ENCODE measurements around the gene NOP56. TPM values are rescaled to one million over a fixed set of nuclear protein-coding genes. Genes with fewer than 3 reads are reported as not detected.
A peak's percentile ranks its signal among the peaks of the same experiment; 100 is the strongest.

The NOP56 gene
- polyA plus RNA-seq, 1 donor (not counting 4 experiments of a cell fraction or from before 2014, with no cell fraction given), result 242 TPM

- H3K9me3 ChIP-seq (ENCODE audit: control insufficient read depth, low read depth, low read length), result no peaks in the 10 kb centered on the region
- H3K36me3 ChIP-seq (ENCODE audit: control insufficient read depth in 2 of 2, extremely low read depth in 1 of 2, insufficient read depth in 2 of 2, low read length in 2 of 2), result no peaks in the 10 kb centered on the region
- H3K4me1 ChIP-seq (ENCODE audit: control insufficient read depth, extremely low read depth, insufficient read depth, low read length), result no peaks in the 10 kb centered on the region
- no peak for FAIRE-seq
- no peak overlapping the region for H3K4me2 ChIP-seq (ENCODE audit: control insufficient read depth, extremely low read depth, insufficient read depth, low read depth, low read length)
- H3K4me3 ChIP-seq (ENCODE audit: control insufficient read depth in 2 of 3, extremely low read depth in 1 of 3, insufficient read depth in 2 of 3, low read depth in 1 of 3, low read length in 3 of 3), result no peak overlapping the region
- no peaks in the 10 kb centered on the region for H3K9me1 ChIP-seq (ENCODE audit: control insufficient read depth, extremely low read depth, insufficient read depth, low read length)
- H3K27me3 ChIP-seq (ENCODE audit: control insufficient read depth, extremely low read depth, insufficient read depth, low read length), result peaks cover 36% of the 10 kb centered on the region
- no peaks in the 10 kb centered on the region for H3K79me2 ChIP-seq (ENCODE audit: control insufficient read depth, insufficient read depth, low read length)
- no peak for TF ChIP-seq CTCF (optimal IDR thresholded peaks at IDR 0.05 in 1 of 3, IDR thresholded peaks at IDR 0.05 in 1 of 3, conservative IDR thresholded peaks at IDR 0.05 in 1 of 3; ENCODE audit: extremely low read depth in 1 of 3, insufficient read depth in 2 of 3, low read length in 3 of 3)
- no peak for TF ChIP-seq EZH2 (IDR thresholded peaks at IDR 0.05; ENCODE audit: low read length)
- DNase-seq (ENCODE audit: low read depth, low spot score), result no peak
- no peak overlapping the region for H3K27ac ChIP-seq (ENCODE audit: control insufficient read depth, insufficient read depth, low read length)
- H4K20me1 ChIP-seq (ENCODE audit: control insufficient read depth, extremely low read depth, insufficient read depth, low read length), result no peaks in the 10 kb centered on the region
- H3K9ac ChIP-seq (ENCODE audit: control insufficient read depth, extremely low read depth, insufficient read depth, low read length), result no peak overlapping the region
- H2AFZ ChIP-seq (ENCODE audit: control insufficient read depth, low read length), result no peak overlapping the region
- dilution Hi-C loops (cut with MboI; ENCODE audit: extremely low pct_ligation_motif_present, low sequenced_read_pairs), result no loop called here
Observed at GRCh38 chr20:2687514-2687913, 35.1 kb downstream of the NOP56 start.

DNA sequence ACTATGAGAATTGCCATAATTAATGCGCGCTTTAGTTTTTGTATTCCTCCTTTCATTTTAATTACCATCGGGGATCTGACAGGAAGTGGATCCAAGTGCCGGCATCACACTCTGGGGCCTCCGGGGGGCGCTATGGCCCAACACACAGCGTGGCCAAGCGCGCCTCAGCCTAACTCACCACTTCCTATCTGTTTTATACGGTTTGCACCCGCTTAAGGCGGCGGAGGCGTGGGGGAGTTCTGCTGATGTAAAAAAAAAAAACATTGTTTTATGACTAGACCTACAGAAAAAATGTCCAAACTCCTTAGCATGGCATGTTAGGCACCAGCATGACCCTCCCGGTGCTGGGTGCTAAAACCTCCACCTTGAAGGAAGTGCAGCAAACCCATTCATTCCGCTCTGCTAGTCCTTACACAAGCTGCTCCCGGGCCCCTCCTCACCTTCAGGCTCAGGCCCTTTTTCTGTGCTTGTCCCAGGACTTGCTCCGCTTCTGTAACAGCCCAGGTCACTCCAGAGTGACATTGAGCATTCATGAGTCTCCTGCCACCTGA is 35.7 kb downstream of the NOP56 start:
- TF ChIP-seq CTCF (optimal IDR thresholded peaks at IDR 0.05 in 1 of 3, IDR thresholded peaks at IDR 0.05 in 1 of 3, conservative IDR thresholded peaks at IDR 0.05 in 1 of 3; ENCODE audit: extremely low read depth in 1 of 3, insufficient read depth in 2 of 3, low read length in 3 of 3) (peak; percentile 32 to 59 (median 48)), EZH2 (IDR thresholded peaks at IDR 0.05; ENCODE audit: low read length) (no peak)
- H3K27me3 ChIP-seq (ENCODE audit: control insufficient read depth, extremely low read depth, insufficient read depth, low read length), result peaks cover 36% of the 10 kb centered on the region
- dilution Hi-C loops (cut with MboI; ENCODE audit: extremely low pct_ligation_motif_present, low sequenced_read_pairs), result no loop called here
- no peak overlapping the region for H2AFZ ChIP-seq (ENCODE audit: control insufficient read depth, low read length)
- H3K9ac ChIP-seq (ENCODE audit: control insufficient read depth, extremely low read depth, insufficient read depth, low read length), result no peak overlapping the region
- H3K36me3 ChIP-seq (ENCODE audit: control insufficient read depth in 2 of 2, extremely low read depth in 1 of 2, insufficient read depth in 2 of 2, low read length in 2 of 2), result no peaks in the 10 kb centered on the region
- H3K9me1 ChIP-seq (ENCODE audit: control insufficient read depth, extremely low read depth, insufficient read depth, low read length), result no peaks in the 10 kb centered on the region
- no peaks in the 10 kb centered on the region for H4K20me1 ChIP-seq (ENCODE audit: control insufficient read depth, extremely low read depth, insufficient read depth, low read length)
- no peaks in the 10 kb centered on the region for H3K9me3 ChIP-seq (ENCODE audit: control insufficient read depth, low read depth, low read length)
- H3K4me2 ChIP-seq (ENCODE audit: control insufficient read depth, extremely low read depth, insufficient read depth, low read depth, low read length), result no peak overlapping the region
- H3K27ac ChIP-seq (ENCODE audit: control insufficient read depth, insufficient read depth, low read length), result no peak overlapping the region
- FAIRE-seq (no peak), DNase-seq (ENCODE audit: low read depth, low spot score) (no peak)
- no peaks in the 10 kb centered on the region for H3K4me1 ChIP-seq (ENCODE audit: control insufficient read depth, extremely low read depth, insufficient read depth, low read length)
- no peaks in the 10 kb centered on the region for H3K79me2 ChIP-seq (ENCODE audit: control insufficient read depth, insufficient read depth, low read length)
- no peak overlapping the region for H3K4me3 ChIP-seq (ENCODE audit: control insufficient read depth in 2 of 3, extremely low read depth in 1 of 3, insufficient read depth in 2 of 3, low read depth in 1 of 3, low read length in 3 of 3)
